A549 treated with AZD9567 at 1 μM for 4 hours (cell line): ENCODE data around the gene TGM1. TPM values are rescaled to one million over a fixed set of nuclear protein-coding genes. Genes with fewer than 3 reads are reported as not detected.

Experiments
- total RNA-seq: library from RNA; stranded (reverse); fragments of 200-300 nt; extraction: Qiagen RNA extraction; gene quantifications from 5 replicates; pipeline ENCODE4 v1.2.3, GENCODE V29; 2022; ENCODE audit not compliant: insufficient read depth

The TGM1 gene
- total RNA-seq, 1 experiment from 2014 or later, result 0.84 TPM

Other genes starting within 250 kb of the TGM1 start
- 0.47 to 0.84 TPM (median 0.64 TPM) in 4 of 5 replicates, not detected in the other for gene CARMIL3, start 211.2 kb downstream of the TGM1 start, total RNA-seq
- 0.03 to 0.11 TPM (median 0.05 TPM) in 3 of 5 replicates, not detected in the others for gene CPNE6, start 191.6 kb downstream of the TGM1 start, total RNA-seq
- 18.9 to 22.7 TPM (median 21.0 TPM) in 5 replicates for gene PCK2, start 168.9 kb downstream of the TGM1 start, total RNA-seq
- 19.7 to 29.9 TPM (median 20.1 TPM) in 5 replicates for gene DCAF11, start 148.4 kb downstream of the TGM1 start, total RNA-seq
- 0.77 to 1.0 TPM (median 0.88 TPM) in 4 of 5 replicates, not detected in the other for gene NRL, start 148.2 kb downstream of the TGM1 start, total RNA-seq
- gene FITM1, start 132.5 kb downstream of the TGM1 start, total RNA-seq, result 0.09 to 0.11 TPM in 2 of 5 replicates, not detected in the others
- 157 to 178 TPM (median 167 TPM) in 5 replicates for gene PSME1, start 127.0 kb downstream of the TGM1 start, total RNA-seq
- 47.3 to 67.1 TPM (median 62.0 TPM) in 5 replicates for gene EMC9, start 121.6 kb downstream of the TGM1 start, total RNA-seq
- 132 to 193 TPM (median 160 TPM) in 5 replicates for gene PSME2, start 116.6 kb downstream of the TGM1 start, total RNA-seq
- 27.3 to 37.8 TPM (median 34.3 TPM) in 5 replicates for gene RNF31, start 115.7 kb downstream of the TGM1 start, total RNA-seq
- 9.1 to 15.9 TPM (median 13.6 TPM) in 5 replicates for gene IRF9, start 101.9 kb downstream of the TGM1 start, total RNA-seq
- 3.3 to 6.0 TPM (median 4.0 TPM) in 5 replicates for gene REC8, start 91.1 kb downstream of the TGM1 start, total RNA-seq
- gene IPO4, start 74.4 kb downstream of the TGM1 start, total RNA-seq, result 73.9 to 90.6 TPM (median 84.9 TPM) in 5 replicates
- 56.1 to 71.9 TPM (median 59.3 TPM) in 5 replicates for gene TM9SF1, start 67.7 kb downstream of the TGM1 start, total RNA-seq
- gene TSSK4, start 57.5 kb downstream of the TGM1 start, total RNA-seq, result not detected in 5 replicates
- gene CHMP4A, start 49.7 kb downstream of the TGM1 start, total RNA-seq, result 77.6 to 89.1 TPM (median 81.5 TPM) in 5 replicates
- 20.7 to 31.9 TPM (median 29.7 TPM) in 5 replicates for gene MDP1, start 47.1 kb downstream of the TGM1 start, total RNA-seq
- 348 to 468 TPM (median 465 TPM) in 5 replicates for gene NEDD8, start 30.8 kb downstream of the TGM1 start, total RNA-seq
- gene GMPR2, start 30.2 kb downstream of the TGM1 start, total RNA-seq, result 53.0 to 75.8 TPM (median 56.4 TPM) in 5 replicates
- 32.1 to 39.8 TPM (median 39.2 TPM) in 5 replicates for gene TINF2, start 20.6 kb downstream of the TGM1 start, total RNA-seq
- 15.3 to 23.4 TPM (median 16.9 TPM) in 5 replicates for gene RABGGTA, start 8.4 kb upstream of the TGM1 start, total RNA-seq
- gene DHRS1, start 36.6 kb upstream of the TGM1 start, total RNA-seq, result 9.7 to 13.7 TPM (median 12.1 TPM) in 5 replicates
- gene NOP9, start 36.7 kb upstream of the TGM1 start, total RNA-seq, result 14.4 to 18.4 TPM (median 16.9 TPM) in 5 replicates
- gene CIDEB, start 44.8 kb upstream of the TGM1 start, total RNA-seq, result 0.09 to 0.51 TPM (median 0.32 TPM) in 4 of 5 replicates, not detected in the other
- gene LTB4R2, start 47.0 kb upstream of the TGM1 start, total RNA-seq, result 5.2 to 8.2 TPM (median 6.0 TPM) in 4 of 5 replicates, not detected in the other
- gene LTB4R, start 48.3 kb upstream of the TGM1 start, total RNA-seq, result 5.7 to 9.1 TPM (median 7.6 TPM) in 5 replicates
- not detected in 5 replicates for gene ADCY4, start 71.9 kb upstream of the TGM1 start, total RNA-seq
- gene RIPK3, start 76.8 kb upstream of the TGM1 start, total RNA-seq, result not detected in 5 replicates
- gene NFATC4, start 105.0 kb upstream of the TGM1 start, total RNA-seq, result 0.05 to 0.45 TPM (median 0.20 TPM) in 4 of 5 replicates, not detected in the other
- gene NYNRIN, start 135.8 kb upstream of the TGM1 start, total RNA-seq, result 0.15 to 0.26 TPM (median 0.16 TPM) in 4 of 5 replicates, not detected in the other
- gene CBLN3, start 166.5 kb upstream of the TGM1 start, total RNA-seq, result 1.0 to 3.9 TPM (median 1.3 TPM) in 5 replicates
- gene KHNYN, start 166.8 kb upstream of the TGM1 start, total RNA-seq, result 22.1 to 29.0 TPM (median 27.5 TPM) in 5 replicates
- 42.3 to 51.1 TPM (median 50.2 TPM) in 5 replicates for gene SDR39U1, start 179.6 kb upstream of the TGM1 start, total RNA-seq
- gene CMA1, start 245.1 kb upstream of the TGM1 start, total RNA-seq, result not detected in 5 replicates